HepG2 (cell line): ENCODE data around the gene ABI2. TPM values are rescaled to one million over a fixed set of nuclear protein-coding genes. Genes with fewer than 3 reads are reported as not detected.

Experiments
- ATAC-seq: fragments of 200-7000 bp; cut with Tn5 transposase; 3 replicates; pipeline ENCODE4 v1.9.1; 2020; ENCODE audit warnings: mild to moderate bottlenecking, moderate library complexity
- BruUV-seq: library from RNA; stranded (reverse); fragments of 400-500 nt; replicated peaks from 2 replicates; lab custom pipeline; 2021; lab: Mats Ljungman, UMichigan
- CTCF ChIA-PET: fragments of 300-600 bp; formaldehyde crosslinking; extraction: SDS; loops from one replicate; lab custom pipeline; 2021; ENCODE audit warnings: low total read pairs, inconsistent platforms, low intra/inter-chr PET ratio; lab: Yijun Ruan, JAX
- POLR2A ChIA-PET: fragments of 350-600 bp; sonication (Branson Sonifier 250); formaldehyde crosslinking; loops from one replicate; lab custom pipeline; 2020; ENCODE audit warnings: antibody characterized with exemption, inconsistent platforms; lab: Yijun Ruan, JAX
- DNase-seq: peaks from one replicate; pipeline ENCODE4 v3.0.0-alpha.2; 2015; ENCODE audit warnings: low spot score
- FAIRE-seq: peaks from 3 replicates; lab custom pipeline; 2011; peaks lifted over from hg19 to GRCh38; lab: Jason Lieb, UNC
- H2AFZ ChIP-seq: one replicate; pipeline ENCODE4 v1.6.1; 2011; ENCODE audit warnings: low read length, inconsistent platforms
- H3K27ac ChIP-seq: fragments of 300-600 bp; 3 replicates; pipeline ENCODE4 v1.8.0; 2011; ENCODE audit warnings: mixed run types, mild to moderate bottlenecking, mixed read lengths, low read length, inconsistent platforms; ENCODE audit not compliant: insufficient read depth; ENCODE audit errors: extremely low read length
- H3K27me3 ChIP-seq, 2 experiments: fragments of 200-600 bp in 1 of 2; 2 replicates in 1 of 2; 3 replicates in 1 of 2; pipeline versions ENCODE4 v1.6.0 to v1.8.0; 2011; ENCODE audit warnings: low read length in 2 of 2, mild to moderate bottlenecking in 2 of 2, moderate library complexity in 2 of 2, inconsistent platforms in 1 of 2; ENCODE audit not compliant: insufficient read depth in 2 of 2, control insufficient read depth in 1 of 2
- H3K36me3 ChIP-seq, 2 experiments: fragments of 200-600 bp in 1 of 2; replicated peaks in 1 of 2; 2 replicates in 1 of 2; 3 replicates in 1 of 2; pipeline versions ENCODE4 v1.5.1 to v1.8.0; 2011; ENCODE audit warnings: low read length in 2 of 2, inconsistent platforms in 1 of 2; ENCODE audit not compliant: insufficient read depth in 2 of 2, control insufficient read depth in 1 of 2
- H3K4me1 ChIP-seq: 2 replicates; pipeline ENCODE4 v1.5.1; 2012; ENCODE audit warnings: low read length, inconsistent platforms; ENCODE audit not compliant: insufficient read depth
- H3K4me2 ChIP-seq: 2 replicates; pipeline ENCODE4 v1.6.0; 2011; ENCODE audit warnings: low read depth, low read length, inconsistent platforms
- H3K4me3 ChIP-seq, 3 experiments: fragments of 200-600 bp in 1 of 3; sonication (generic), shearing (Covaris generic) in 1 of 3; replicated peaks in 1 of 3; 2 replicates each; pipeline ENCODE4 v1.5.1; 2011 to 2016; ENCODE audit warnings: low read length in 3 of 3, inconsistent platforms in 2 of 3, low read depth in 2 of 3, mild to moderate bottlenecking in 2 of 3, control low read depth in 1 of 3, mixed read lengths in 1 of 3; ENCODE audit not compliant: insufficient read depth in 1 of 3
- H3K79me2 ChIP-seq: one replicate; pipeline ENCODE4 v1.6.1; 2011; ENCODE audit warnings: low read length, inconsistent platforms; ENCODE audit not compliant: insufficient read depth
- H3K9ac ChIP-seq: 2 replicates; pipeline ENCODE4 v1.6.0; 2011; ENCODE audit warnings: mild to moderate bottlenecking, low read depth, low read length, inconsistent platforms; ENCODE audit not compliant: insufficient read depth
- H3K9me3 ChIP-seq: 2 replicates; pipeline ENCODE4 v1.5.1; 2012; ENCODE audit warnings: mild to moderate bottlenecking, low read length
- H4K20me1 ChIP-seq: 2 replicates; pipeline ENCODE4 v1.6.0; 2011; ENCODE audit warnings: inconsistent platforms, mild to moderate bottlenecking, low read length, moderate library complexity; ENCODE audit not compliant: insufficient read depth
- AGO1 ChIP-seq: fragments of 200-400 bp; formaldehyde crosslinking; IDR thresholded peaks from 2 replicates; pipeline ENCODE4 v1.6.1; 2017; ENCODE audit warnings: mild to moderate bottlenecking, low read depth, low read length, moderate library complexity; ENCODE audit not compliant: poor library complexity, severe bottlenecking
- BRCA1 ChIP-seq: sonication (generic); formaldehyde crosslinking; IDR thresholded peaks from 2 replicates; pipeline ENCODE4 v1.4.0; 2020; ENCODE audit warnings: missing genetic modification reagents
- CTCF ChIP-seq: sonication (generic); formaldehyde crosslinking; IDR thresholded peaks from 2 replicates; pipeline ENCODE4 v1.5.0; 2020; ENCODE audit warnings: mild to moderate bottlenecking, missing genetic modification reagents, moderate library complexity
- ELF3 ChIP-seq: IDR thresholded peaks from 2 replicates; pipeline ENCODE4 v1.6.1; 2016; ENCODE audit warnings: missing genetic modification reagents, missing compliant biosample characterization
- GATAD2A ChIP-seq: IDR thresholded peaks from 2 replicates; pipeline ENCODE4 v1.6.1; 2016
- IKZF5 ChIP-seq: IDR thresholded peaks from 2 replicates; pipeline ENCODE4 v1.6.1; 2018; ENCODE audit warnings: missing genetic modification reagents, mild to moderate bottlenecking, missing compliant biosample characterization
- IRF2 ChIP-seq: IDR thresholded peaks from 2 replicates; pipeline ENCODE4 v1.6.1; 2018; ENCODE audit warnings: missing genetic modification reagents, missing compliant biosample characterization
- JUN ChIP-seq: sonication (generic); formaldehyde crosslinking; IDR thresholded peaks from 2 replicates; pipeline ENCODE4 v1.4.0; 2020; ENCODE audit warnings: mild to moderate bottlenecking, missing genetic modification reagents
- KAT8 ChIP-seq: IDR thresholded peaks from 2 replicates; pipeline ENCODE4 v1.6.1; 2016; ENCODE audit warnings: missing genetic modification reagents, missing compliant biosample characterization
- KLF16 ChIP-seq, 2 experiments: sonication (generic) in 1 of 2; formaldehyde crosslinking in 1 of 2; IDR thresholded peaks; 2 replicates each; pipeline versions ENCODE4 v1.6.1 to v1.8.0; 2016 to 2023; ENCODE audit warnings: missing genetic modification reagents in 2 of 2, missing compliant biosample characterization in 1 of 2
- LBX2 ChIP-seq: sonication (generic); formaldehyde crosslinking; IDR thresholded peaks from 2 replicates; pipeline ENCODE4 v1.5.0; 2020; ENCODE audit warnings: missing genetic modification reagents, mild to moderate bottlenecking, borderline replicate concordance
- MAFF ChIP-seq: IDR thresholded peaks from 2 replicates; pipeline ENCODE4 v1.6.1; 2011; ENCODE audit warnings: low read depth, low read length, improper control_type of control experiment
- MAFK ChIP-seq, 2 experiments: IDR thresholded peaks in 1 of 2; conservative IDR thresholded peaks in 1 of 2; 2 replicates each; pipeline ENCODE4 v1.6.1; 2011; ENCODE audit warnings: improper control_type of control experiment in 2 of 2, low read length in 2 of 2
- RAD21 ChIP-seq: fragments of 450-650 bp; formaldehyde crosslinking; IDR thresholded peaks from 2 replicates; pipeline ENCODE4 v1.5.0; 2020; ENCODE audit warnings: mild to moderate bottlenecking
- SMC3 ChIP-seq: IDR thresholded peaks from 2 replicates; pipeline ENCODE4 v1.6.1; 2011; ENCODE audit warnings: low read length, improper control_type of control experiment
- STAG1 ChIP-seq: sonication (generic); formaldehyde crosslinking; IDR thresholded peaks from 2 replicates; pipeline ENCODE4 v1.4.0; 2020; ENCODE audit warnings: missing genetic modification reagents
- ZNF317 ChIP-seq: sonication (generic); formaldehyde crosslinking; IDR thresholded peaks from 2 replicates; pipeline ENCODE4 v1.5.0; 2020; ENCODE audit warnings: mild to moderate bottlenecking, missing genetic modification reagents
- ZNF652 ChIP-seq: IDR thresholded peaks from 2 replicates; pipeline ENCODE4 v1.6.1; 2016; ENCODE audit warnings: low read depth, borderline replicate concordance
- WGBS: methylation state at CpG from one replicate; pipeline ENCODE4 v1.1.6; 2017; ENCODE audit warnings: low lambda C conversion rate; 5-methylcytosine and 5-hydroxymethylcytosine counted together
- in situ Hi-C: cut with HindIII; loops from 2 replicates; pipeline ENCODE4 v1.10.0; 2017; ENCODE audit warnings: low pct_unique_long_range_greater_than_20kb; ENCODE audit not compliant: extremely low pct_ligation_motif_present
- intact Hi-C: fragments of 100-400 bp; cut with micrococcal nuclease; formaldehyde crosslinking; loops from one replicate; pipeline ENCODE4 v1.10.0; 2022; ENCODE audit not compliant: unreplicated experiment
- polyA plus RNA-seq, 8 experiments: library from polyadenylated mRNA; depleted of rRNA in 3 of 8; stranded (reverse) in 7 of 8; unstranded in 1 of 8; fragments of >200 nt; fragmentation: Illumina TruSeq in 4 of 8; extraction: Trizol in 4 of 8; gene quantifications; 2 replicates each; pipeline versions ENCODE4 v1.2.1 to v1.2.3, GENCODE V29; 2011 to 2016; ENCODE audit warnings: low read depth in 4 of 8, missing spikeins in 1 of 8, mixed read lengths in 1 of 8; ENCODE audit not compliant: insufficient read depth in 1 of 8
- total RNA-seq, 5 experiments: library from RNA; depleted of rRNA; stranded (reverse); fragments of >200 nt; fragmentation: Illumina TruSeq; extraction: Trizol; gene quantifications; 2 replicates each; pipeline ENCODE4 v1.2.3, GENCODE V29; 2016; ENCODE audit warnings: low read depth in 1 of 5

The ABI2 gene
- total and polyA plus RNA-seq, 2 of the 13 experiments (the other 11 are each of a cell fraction or from before 2014, with no cell fraction given), result 28.4 to 32.4 TPM

- Histone ChIP-seq H3K4me1 (peaks cover 7% of the 10 kb centered on the region; the same call in 1 of the 2 replicates), H3K4me2 (no peak overlapping the region), H3K36me3 (peaks cover 4 to 43% of the 10 kb centered on the region in 2 experiments), H3K4me3 (no peak overlapping the region), H3K9ac (no peak overlapping the region), H4K20me1 (no peaks in the 10 kb centered on the region), H3K9me3 (no peaks in the 10 kb centered on the region), H3K79me2 (no peaks in the 10 kb centered on the region), H3K27ac (no peak overlapping the region), H3K27me3 (no peaks in the 10 kb centered on the region), H2AFZ (no peak overlapping the region)
- BruUV-seq, result no TSS peak
- no peak for TF ChIP-seq AGO1
- peak; percentile 78 for TF ChIP-seq CTCF
- no peak for TF ChIP-seq JUN (CRISPR knock-in tag)
- TF ChIP-seq LBX2 (CRISPR knock-in tag), result no peak
- TF ChIP-seq RAD21 (CRISPR knock-in tag), result 0 out of 2 replicates have a peak, but pooled peaks have one; percentile 47
- peak; percentile 32; the same call in 1 of the 2 replicates for TF ChIP-seq GATAD2A (CRISPR knock-in tag)
- TF ChIP-seq ZNF317 (CRISPR knock-in tag), result no peak
- TF ChIP-seq IKZF5, result no peak
- TF ChIP-seq MAFF, result 0 out of 2 replicates have a peak, but pooled peaks have one; percentile 5
- TF ChIP-seq ZNF652 (CRISPR knock-in tag), result 0 out of 2 replicates have a peak, but pooled peaks have one; percentile 23
- peak in 1 of 2 experiments; percentile 37; a peak in 1 of 4 replicates for TF ChIP-seq KLF16 (CRISPR knock-in tag; IDR thresholded peaks at IDR 0.05)
- peak; percentile 38; the same call in 1 of the 2 replicates for TF ChIP-seq IRF2
- 0 out of 2 replicates have a peak, but pooled peaks have one; percentile 27 for TF ChIP-seq KAT8
- TF ChIP-seq STAG1, result peak; percentile 85
- TF ChIP-seq BRCA1 (CRISPR knock-in tag), result 0 out of 2 replicates have a peak, but pooled peaks have one; percentile 39
- TF ChIP-seq ELF3 (CRISPR knock-in tag), result 0 out of 2 replicates have a peak, but pooled peaks have one; percentile 21
- TF ChIP-seq SMC3, result peak; percentile 71
- 0 out of 4 replicates have a peak, but pooled peaks of 1 of the 2 experiments have one; percentile 5 for TF ChIP-seq MAFK (conservative IDR thresholded peaks at IDR 0.05 in 1 of 2, IDR thresholded peaks at IDR 0.05 in 1 of 2; ENCODE audit: low read length in 2 of 2)
- in situ Hi-C loops (loop anchor here (10.0 kb wide), 1 partner anchor 229 kb away; no protein-coding TSS in a partner anchor), intact Hi-C loops (loop anchor here (1.0 to 10.0 kb wide), 5 partner anchors 122 to 881 kb away; no protein-coding TSS in a partner anchor)
- ATAC-seq (peak; percentile 89), DNase-seq (peak; percentile 61), FAIRE-seq (peak; percentile 66)
- 52% methylated on average over 1 of the region's 1 CpG for WGBS
- CTCF ChIA-PET, result interaction anchor here (1.4 to 1.6 kb wide), 2 partner anchors 228 to 361 kb away, joined by 10 read pairs; no protein-coding TSS in a partner anchor
- POLR2A ChIA-PET, result no interaction called here
Observed at GRCh38 chr2:203453858-203454451, 125.8 kb downstream of the ABI2 start.
